BLaER1 (cell line): ENCODE measurements around the gene APOE.
A peak's percentile ranks its signal among the peaks of the same experiment; 100 is the strongest.
"Not testable (repeated sequence)": the region's sequence is repeated elsewhere in the genome, so short reads cannot be mapped to it uniquely, and the experiment has no call there.

Source experiments
- H3K27ac ChIP-seq: shearing (Covaris generic); formaldehyde crosslinking; 2 replicates; pipeline ENCODE4 v1.8.1; 2022
- H3K27me3 ChIP-seq: shearing (Covaris generic); formaldehyde crosslinking; 2 replicates; pipeline ENCODE4 v1.8.1; 2022
- H3K36me3 ChIP-seq: shearing (Covaris generic); formaldehyde crosslinking; 2 replicates; pipeline ENCODE4 v1.8.1; 2022
- H3K4me1 ChIP-seq: shearing (Covaris generic); formaldehyde crosslinking; 2 replicates; pipeline ENCODE4 v1.8.1; 2022
- H3K4me2 ChIP-seq: shearing (Covaris generic); formaldehyde crosslinking; 2 replicates; pipeline ENCODE4 v1.8.1; 2022
- H3K4me3 ChIP-seq: shearing (Covaris generic); formaldehyde crosslinking; 2 replicates; pipeline ENCODE4 v1.8.1; 2022
- H3K9ac ChIP-seq: shearing (Covaris generic); formaldehyde crosslinking; 2 replicates; pipeline ENCODE4 v1.8.1; 2022
- H3K9me3 ChIP-seq: shearing (Covaris generic); formaldehyde crosslinking; 2 replicates; pipeline ENCODE4 v1.8.1; 2022
- H4K20me1 ChIP-seq: shearing (Covaris generic); formaldehyde crosslinking; 2 replicates; pipeline ENCODE4 v1.8.1; 2022
- Cebpa-rat ChIP-seq: shearing (Covaris generic); IDR thresholded peaks from 2 replicates; pipeline ENCODE4 v1.8.1; 2022

Gene APOE

GRCh38 chr19:44905437-44906160 lies at the start of gene APOE:
Gene APOE, plus strand, starts transcription at chr19:44905796. Its CDS starts 829 bp downstream, at chr19:44906625.
- no peak within 1 kb of the TSS for H3K9ac ChIP-seq
- H3K4me2 ChIP-seq: no peak within 1 kb of the TSS
- no peaks in the 10 kb centered on the region for H3K9me3 ChIP-seq
- peaks cover 38% of the 10 kb centered on the region for H3K36me3 ChIP-seq
- peaks cover 21% of the 10 kb centered on the region for H4K20me1 ChIP-seq
- no peak within 1 kb of the TSS for H3K27ac ChIP-seq
- no peak within 1 kb of the TSS for H3K4me3 ChIP-seq
- H3K4me1 ChIP-seq: peaks cover 10% of the 10 kb centered on the region
- no peak for TF ChIP-seq Cebpa-rat
- peaks cover 11% of the 10 kb centered on the region; the same call in 1 of the 2 replicates for H3K27me3 ChIP-seq

- Histone ChIP-seq H3K9ac (peak overlapping the region; percentile 60; the same call in 1 of the 2 replicates), H4K20me1 (peaks cover 79% of the 10 kb centered on the region), H3K27me3 (no peaks in the 10 kb centered on the region), H3K4me2 (peak overlapping the region; percentile 78), H3K27ac (peak overlapping the region; percentile 83), H3K9me3 (no peaks in the 10 kb centered on the region), H3K4me3 (peak overlapping the region; percentile 30; the same call in 1 of the 2 replicates), H3K36me3 (peaks cover 53% of the 10 kb centered on the region), H3K4me1 (peaks cover 45% of the 10 kb centered on the region)
- no peak for TF ChIP-seq Cebpa-rat
Observed at GRCh38 chr19:44856421-44857083, 49.0 kb upstream of the APOE start.

- H3K36me3 ChIP-seq: peaks cover 62% of the 10 kb centered on the region
- no peak for TF ChIP-seq Cebpa-rat
- H3K9ac ChIP-seq: no peak overlapping the region
- peaks cover 33% of the 10 kb centered on the region for H3K4me1 ChIP-seq
- H3K27me3 ChIP-seq: no peaks in the 10 kb centered on the region
- H3K9me3 ChIP-seq: no peaks in the 10 kb centered on the region
- H3K4me3 ChIP-seq: no peak overlapping the region
- H4K20me1 ChIP-seq: peaks cover 72% of the 10 kb centered on the region
- H3K27ac ChIP-seq: no peak overlapping the region
- no peak overlapping the region for H3K4me2 ChIP-seq
Observed at GRCh38 chr19:44857837-44858236, 47.8 kb upstream of the APOE start.

- H3K4me1 ChIP-seq: peaks cover 16% of the 10 kb centered on the region
- H3K36me3 ChIP-seq: peaks cover 67% of the 10 kb centered on the region
Observed at GRCh38 chr19:44861576-44861975, 44.0 kb upstream of the APOE start.

GRCh38 chr19:44863990-44864389 lies 41.6 kb upstream of the APOE start:
- H3K36me3 ChIP-seq: peaks cover 87% of the 10 kb centered on the region
- H3K27me3 ChIP-seq: no peaks in the 10 kb centered on the region
- H3K27ac ChIP-seq: no peak overlapping the region
- peaks cover 46% of the 10 kb centered on the region for H4K20me1 ChIP-seq
- H3K9ac ChIP-seq: no peak overlapping the region
- H3K4me3 ChIP-seq: no peak overlapping the region
- no peaks in the 10 kb centered on the region for H3K4me1 ChIP-seq
- no peak overlapping the region for H3K4me2 ChIP-seq
- TF ChIP-seq Cebpa-rat: no peak
- 0 out of 2 replicates have a peak, but pooled peaks cover 7% of the 10 kb centered on the region for H3K9me3 ChIP-seq

More at GRCh38 chr19:44861576-44861975, 44.0 kb upstream of the APOE start:
- H3K27me3 ChIP-seq, H3K9ac ChIP-seq, H3K9me3 ChIP-seq, H3K4me2 ChIP-seq, H3K27ac ChIP-seq, H3K4me3 ChIP-seq: not testable (repeated sequence)
- peaks cover 68% of the 10 kb centered on the region for H4K20me1 ChIP-seq

GRCh38 chr19:44865196-44865767 lies 40.3 kb upstream of the APOE start:
- Histone ChIP-seq H3K9ac (no peak overlapping the region), H3K27me3 (no peaks in the 10 kb centered on the region), H3K4me1 (no peaks in the 10 kb centered on the region), H3K36me3 (peaks cover 83% of the 10 kb centered on the region), H3K9me3 (0 out of 2 replicates have a peak, but pooled peaks cover 7% of the 10 kb centered on the region), H3K27ac (no peak overlapping the region), H4K20me1 (peaks cover 43% of the 10 kb centered on the region), H3K4me3 (no peak overlapping the region), H3K4me2 (no peak overlapping the region)
- no peak for TF ChIP-seq Cebpa-rat

- Histone ChIP-seq H4K20me1 (peaks cover 48% of the 10 kb centered on the region; the same call in 1 of the 2 replicates), H3K4me1 (no peaks in the 10 kb centered on the region), H3K4me2 (no peak overlapping the region), H3K36me3 (peaks cover 83% of the 10 kb centered on the region), H3K9me3 (0 out of 2 replicates have a peak, but pooled peaks cover 7% of the 10 kb centered on the region), H3K9ac (no peak overlapping the region), H3K4me3 (no peak overlapping the region), H3K27ac (no peak overlapping the region), H3K27me3 (no peaks in the 10 kb centered on the region)
- no peak for TF ChIP-seq Cebpa-rat
Observed at GRCh38 chr19:44866664-44867063, 38.9 kb upstream of the APOE start.

GRCh38 chr19:44867578-44867977 lies 38.0 kb upstream of the APOE start:
- no peak overlapping the region for H3K4me2 ChIP-seq
- H3K27ac ChIP-seq: no peak overlapping the region
- TF ChIP-seq Cebpa-rat: no peak
- peaks cover 53% of the 10 kb centered on the region; the same call in 1 of the 2 replicates for H4K20me1 ChIP-seq
- no peaks in the 10 kb centered on the region for H3K27me3 ChIP-seq
- H3K9me3 ChIP-seq: 0 out of 2 replicates have a peak, but pooled peaks cover 7% of the 10 kb centered on the region
- H3K4me3 ChIP-seq: no peak overlapping the region
- H3K36me3 ChIP-seq: peaks cover 83% of the 10 kb centered on the region
- peaks cover 5% of the 10 kb centered on the region for H3K4me1 ChIP-seq
- H3K9ac ChIP-seq: no peak overlapping the region

GRCh38 chr19:44869733-44870470 lies 35.7 kb upstream of the APOE start:
- TF ChIP-seq Cebpa-rat: no peak
- Histone ChIP-seq H3K27ac (no peak overlapping the region), H3K27me3 (no peaks in the 10 kb centered on the region), H3K9ac (no peak overlapping the region), H3K9me3 (0 out of 2 replicates have a peak, but pooled peaks cover 7% of the 10 kb centered on the region), H3K4me1 (peaks cover 15% of the 10 kb centered on the region), H3K4me3 (no peak overlapping the region), H3K36me3 (peaks cover 96% of the 10 kb centered on the region), H3K4me2 (no peak overlapping the region), H4K20me1 (peaks cover 36% of the 10 kb centered on the region; the same call in 1 of the 2 replicates)
